HG03039 (cell line): ENCODE results near the gene LDHAL6A.
"Not testable (repeated sequence)": the region's sequence is repeated elsewhere in the genome, so short reads cannot be mapped to it uniquely, and the experiment has no call there.

Experiments
- ATAC-seq: cut with Tn5 transposase; IDR thresholded peaks from one replicate; pipeline ENCODE4 v1.9.1; 2021; ENCODE audit warnings: mild to moderate bottlenecking, moderate library complexity; ENCODE audit not compliant: unreplicated experiment

LDHAL6A gene

DNA sequence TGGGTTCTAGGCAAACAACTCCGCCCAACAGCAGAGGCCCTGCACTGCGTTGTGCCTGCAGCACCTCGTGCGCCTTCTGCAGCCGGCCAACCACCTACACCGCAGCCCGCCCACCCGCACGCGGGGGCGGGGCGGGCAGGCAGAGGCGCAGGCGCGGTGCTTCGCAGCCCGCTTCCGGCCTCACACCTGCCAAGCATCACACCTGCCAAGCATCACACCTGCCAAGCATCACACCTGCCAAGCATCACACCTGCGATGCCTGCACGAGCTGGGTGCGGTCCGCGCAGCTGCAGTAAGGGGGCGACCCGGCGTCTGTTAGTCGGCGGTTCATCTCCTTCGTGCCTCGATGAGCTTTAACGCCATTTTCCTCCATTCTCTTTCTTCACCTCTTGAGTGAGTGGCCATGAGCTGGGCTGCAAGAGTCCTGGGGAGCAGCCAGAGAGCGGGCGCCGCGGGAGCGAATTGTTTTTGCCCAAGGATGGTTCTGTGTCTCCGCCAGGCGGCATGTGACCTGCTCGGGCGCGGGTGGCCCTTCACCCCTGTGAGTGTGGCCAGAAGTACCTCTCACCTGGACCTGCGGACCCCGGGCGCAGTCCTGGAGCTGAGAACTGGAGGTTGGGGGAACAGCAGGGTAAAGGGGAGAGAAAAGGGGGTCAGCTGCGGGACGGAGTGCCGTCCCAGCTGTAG, at the start of gene LDHAL6A:
TSS of gene LDHAL6A (plus strand) at position 171 of the 687 bp plus-strand sequence. CDS start 825 bp downstream, outside the sequence.
- no peak for ATAC-seq

DNA sequence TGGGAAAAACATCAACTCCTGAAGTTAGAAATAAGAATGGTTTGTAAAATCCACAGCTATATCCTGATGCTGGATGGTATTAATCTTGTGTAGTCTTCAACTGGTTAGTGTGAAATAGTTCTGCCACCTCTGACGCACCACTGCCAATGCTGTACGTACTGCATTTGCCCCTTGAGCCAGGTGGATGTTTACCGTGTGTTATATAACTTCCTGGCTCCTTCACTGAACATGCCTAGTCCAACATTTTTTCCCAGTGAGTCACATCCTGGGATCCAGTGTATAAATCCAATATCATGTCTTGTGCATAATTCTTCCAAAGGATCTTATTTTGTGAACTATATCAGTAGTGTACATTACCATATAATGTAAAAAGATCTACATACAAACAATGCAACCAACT, 48.3 kb upstream of the LDHAL6A start:
- not testable (repeated sequence) for ATAC-seq

GRCh38 chr11:18408558-18409291, 46.9 kb upstream of the LDHAL6A start:
- no peak for ATAC-seq

DNA sequence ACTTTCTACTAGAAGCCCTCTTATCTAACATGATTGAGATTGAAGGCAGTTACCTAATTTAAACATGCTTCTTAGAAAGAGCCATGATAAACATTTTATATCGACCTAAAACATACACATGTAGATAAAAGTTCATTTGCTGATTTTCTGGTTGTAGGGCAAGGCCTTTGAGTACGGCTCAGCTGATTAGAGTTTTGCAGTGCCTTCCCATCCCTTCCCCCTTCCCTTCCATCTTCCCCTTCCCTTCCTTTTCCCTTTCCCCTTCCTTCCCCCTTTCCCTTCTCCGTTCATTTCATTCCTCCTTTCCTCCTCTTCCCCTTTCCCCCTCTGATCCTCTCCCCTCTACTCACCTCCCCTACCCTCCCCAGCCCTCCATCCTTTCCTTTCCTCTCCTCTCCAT, 39.2 kb upstream of the LDHAL6A start:
- ATAC-seq = no peak

DNA sequence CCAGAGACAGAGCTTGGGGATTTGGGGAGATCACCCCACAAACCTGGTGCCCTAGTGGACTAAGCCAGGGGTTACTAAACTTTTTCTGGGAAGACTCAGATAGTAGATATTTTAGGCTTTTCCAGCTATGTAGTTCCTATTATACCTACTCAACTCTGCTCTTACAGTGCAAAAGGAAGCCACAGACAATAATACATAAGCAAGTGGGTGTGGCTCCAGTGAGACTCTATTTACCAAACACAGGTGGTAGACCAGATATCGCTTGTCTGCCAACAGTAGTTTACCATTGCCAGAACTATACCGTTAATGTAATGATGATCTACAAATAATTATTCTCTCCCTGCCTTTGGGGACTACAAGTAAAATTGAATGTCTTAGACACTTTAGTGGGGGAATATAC, 36.6 kb upstream of the LDHAL6A start:
- no peak for ATAC-seq

GRCh38 chr11:18420067-18420466, 35.6 kb upstream of the LDHAL6A start:
- no peak for ATAC-seq

- ATAC-seq = no peak
Observed at GRCh38 chr11:18427240-18427639, 28.4 kb upstream of the LDHAL6A start.

- ATAC-seq = no peak
Observed at GRCh38 chr11:18429332-18429731, 26.3 kb upstream of the LDHAL6A start.

DNA sequence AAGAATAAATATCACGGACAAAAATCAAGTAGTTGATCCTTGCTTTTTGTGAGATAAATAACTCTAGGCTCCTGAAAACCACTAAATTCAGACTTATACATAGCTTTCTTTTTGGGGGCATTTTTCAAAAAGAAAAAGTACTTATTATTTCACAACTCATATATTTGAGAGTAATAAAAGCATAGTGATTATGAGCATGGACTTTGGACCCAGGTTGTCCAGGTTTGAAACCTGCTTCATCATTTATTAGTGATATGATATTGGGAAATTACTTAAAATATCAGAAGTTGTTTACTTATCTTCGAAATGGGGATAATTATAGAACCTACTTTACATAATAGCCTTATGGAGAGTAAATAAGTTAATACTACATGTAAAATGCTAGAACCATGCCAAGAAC, 17.0 kb upstream of the LDHAL6A start:
- no peak for ATAC-seq

GRCh38 chr11:18449251-18449650, 6.4 kb upstream of the LDHAL6A start:
- ATAC-seq = no peak

DNA sequence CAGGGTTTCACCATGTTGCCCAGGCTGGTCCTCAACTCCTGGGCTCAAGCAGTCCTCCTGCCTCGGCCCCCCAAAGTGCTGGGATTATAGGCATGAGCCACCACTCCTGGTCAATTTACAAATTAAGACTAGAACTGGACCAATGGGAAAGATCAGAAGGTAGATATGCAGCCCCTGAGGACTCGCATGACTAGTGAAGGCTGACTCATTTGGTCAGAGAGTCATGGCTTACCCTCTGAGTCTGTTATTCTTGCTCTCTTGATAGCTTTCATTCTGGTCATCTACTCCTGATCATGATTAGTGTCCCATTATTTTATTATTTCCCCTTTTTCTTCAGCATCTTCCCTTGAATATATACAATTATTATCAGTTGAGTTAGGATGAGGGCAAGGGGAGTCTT, 2.7 kb upstream of the LDHAL6A start:
- ATAC-seq = no peak

- no peak for ATAC-seq
Observed at GRCh38 chr11:18457450-18457849, 1.8 kb downstream of the LDHAL6A start.

DNA sequence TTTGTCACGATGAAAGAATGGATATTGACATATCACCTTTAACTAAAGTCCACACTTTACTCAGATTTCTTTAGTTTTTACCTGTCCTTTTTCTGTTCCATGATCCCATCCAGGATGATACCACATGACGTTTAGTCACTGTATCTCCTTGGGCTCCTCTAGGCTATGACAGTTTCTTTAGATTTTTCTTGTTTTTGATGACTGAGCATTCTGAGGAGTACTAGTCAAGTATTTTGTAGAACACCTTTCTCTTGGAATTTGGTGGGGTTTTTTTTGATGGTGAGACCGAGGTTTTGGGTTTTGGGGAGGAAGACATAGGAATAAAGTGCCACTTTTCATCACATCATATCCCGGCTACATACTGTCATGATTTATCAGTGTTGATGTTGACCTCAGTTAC, 4.0 kb downstream of the LDHAL6A start:
- no peak for ATAC-seq

GRCh38 chr11:18461909-18462308, 6.3 kb downstream of the LDHAL6A start:
- no peak for ATAC-seq

DNA sequence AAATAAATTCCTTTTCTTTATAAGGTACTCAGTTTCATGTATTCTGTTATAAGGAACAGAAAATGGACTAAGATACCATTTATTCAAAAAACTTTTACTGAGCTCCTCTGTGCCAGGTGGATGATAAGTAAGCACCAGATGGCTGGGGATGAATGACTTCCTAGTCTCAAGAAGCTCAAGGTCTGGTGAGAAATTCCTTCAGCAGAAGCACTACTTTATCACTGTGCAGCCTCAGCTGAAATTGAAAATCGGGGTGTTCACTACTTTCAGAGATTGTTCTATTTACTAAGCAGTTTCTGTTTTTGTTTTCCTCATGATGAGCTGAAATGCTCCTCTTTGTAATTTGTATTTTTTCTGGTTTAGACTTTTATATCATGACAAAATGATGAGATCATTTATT, 7.8 kb downstream of the LDHAL6A start:
- ATAC-seq = no peak

DNA sequence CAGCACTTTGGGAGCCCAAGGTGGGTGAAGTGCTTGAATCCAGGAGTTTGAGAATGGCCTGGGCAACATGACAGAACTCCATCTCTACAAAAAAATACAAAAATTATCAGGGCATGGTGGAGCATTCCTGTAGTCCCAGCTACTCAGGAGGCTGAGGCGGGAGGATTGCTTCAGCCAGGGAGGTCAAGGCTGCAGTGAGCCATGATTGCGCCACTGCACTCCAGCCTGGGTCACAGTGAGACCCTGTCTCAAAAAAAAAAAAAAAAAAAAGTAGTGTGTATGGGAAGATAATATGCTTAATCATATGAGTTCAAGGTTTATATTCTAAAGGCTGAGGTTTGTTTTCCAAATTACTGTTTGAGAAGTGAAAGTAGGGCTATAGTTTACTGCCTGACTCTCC, 10.7 kb downstream of the LDHAL6A start:
- ATAC-seq = no peak

- no peak for ATAC-seq
Observed at GRCh38 chr11:18468059-18468458, 12.4 kb downstream of the LDHAL6A start.

GRCh38 chr11:18468961-18469360, 13.3 kb downstream of the LDHAL6A start:
- no peak for ATAC-seq

GRCh38 chr11:18471995-18472394, 16.3 kb downstream of the LDHAL6A start:
- ATAC-seq = no peak

DNA sequence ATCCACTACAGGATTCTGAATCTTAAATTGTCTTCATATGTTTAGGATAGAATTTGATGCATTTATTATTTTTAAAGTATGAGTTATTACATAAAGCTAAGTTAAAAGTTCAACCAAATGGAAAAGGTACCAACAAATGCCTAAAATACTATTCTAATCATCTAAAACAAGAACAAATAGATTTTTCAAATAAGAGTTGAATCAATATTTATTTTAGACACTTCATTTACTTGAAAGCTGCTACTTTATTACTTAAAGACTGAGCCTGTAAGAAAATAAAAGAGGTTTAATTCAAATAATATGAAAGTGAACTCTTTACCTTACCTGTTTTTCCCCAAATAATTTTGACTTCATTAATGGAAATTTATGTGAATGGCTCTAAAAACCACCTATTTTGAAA, 16.9 kb downstream of the LDHAL6A start:
- no peak for ATAC-seq

- ATAC-seq = no peak
Observed at GRCh38 chr11:18479063-18479462, 23.4 kb downstream of the LDHAL6A start.

GRCh38 chr11:18485913-18486528, 30.4 kb downstream of the LDHAL6A start:
- no peak for ATAC-seq
